Measurements from ENCODE around the gene DDX31.

DDX31 gene

GRCh38 chr9:132662152-132662945, 7.4 kb downstream of the DDX31 start:
- Mint-ChIP-seq H3K4me1 (ENCODE audit: low read depth) (peaks cover 6% of the 10 kb centered on the region), H3K4me3 (no peak overlapping the region), H3K27ac (peak overlapping the region; percentile 10)

GRCh38 chr9:132656299-132656698, 13.5 kb downstream of the DDX31 start:
- peaks cover 67% of the 10 kb centered on the region for H3K36me3 Mint-ChIP-seq (ENCODE audit: low read depth)
- no peaks in the 10 kb centered on the region for H3K27me3 Mint-ChIP-seq
- no peak overlapping the region for H3K4me3 Mint-ChIP-seq
- H3K9me3 Mint-ChIP-seq = no peaks in the 10 kb centered on the region
- no peak overlapping the region for H3K27ac Mint-ChIP-seq
- H3K4me1 Mint-ChIP-seq (ENCODE audit: low read depth) = no peaks in the 10 kb centered on the region

More at GRCh38 chr9:132662152-132662945, 7.4 kb downstream of the DDX31 start:
- Mint-ChIP-seq H3K9me3 (no peaks in the 10 kb centered on the region), H3K36me3 (ENCODE audit: low read depth) (peaks cover 32% of the 10 kb centered on the region), H3K27me3 (no peaks in the 10 kb centered on the region)

GRCh38 chr9:132651259-132651658, 18.5 kb downstream of the DDX31 start:
- Mint-ChIP-seq H3K9me3 (no peaks in the 10 kb centered on the region), H3K4me3 (no peak overlapping the region), H3K27me3 (no peaks in the 10 kb centered on the region), H3K4me1 (ENCODE audit: low read depth) (peaks cover 19% of the 10 kb centered on the region), H3K36me3 (ENCODE audit: low read depth) (peaks cover 71% of the 10 kb centered on the region), H3K27ac (no peak overlapping the region)

GRCh38 chr9:132648685-132649084, 21.1 kb downstream of the DDX31 start:
- Mint-ChIP-seq H3K27ac (no peak overlapping the region), H3K9me3 (no peaks in the 10 kb centered on the region), H3K27me3 (no peaks in the 10 kb centered on the region), H3K36me3 (ENCODE audit: low read depth) (peaks cover 77% of the 10 kb centered on the region), H3K4me3 (no peak overlapping the region), H3K4me1 (ENCODE audit: low read depth) (peaks cover 19% of the 10 kb centered on the region)

GRCh38 chr9:132648283-132648682, 21.5 kb downstream of the DDX31 start:
- no peak overlapping the region for H3K27ac Mint-ChIP-seq
- peaks cover 19% of the 10 kb centered on the region for H3K4me1 Mint-ChIP-seq (ENCODE audit: low read depth)
- H3K27me3 Mint-ChIP-seq = no peaks in the 10 kb centered on the region
- peaks cover 81% of the 10 kb centered on the region for H3K36me3 Mint-ChIP-seq (ENCODE audit: low read depth)
- no peaks in the 10 kb centered on the region for H3K9me3 Mint-ChIP-seq
- H3K4me3 Mint-ChIP-seq = no peak overlapping the region

- H3K27me3 Mint-ChIP-seq = no peaks in the 10 kb centered on the region
- H3K36me3 Mint-ChIP-seq (ENCODE audit: low read depth) = peaks cover 84% of the 10 kb centered on the region
- no peak overlapping the region for H3K4me3 Mint-ChIP-seq
- H3K27ac Mint-ChIP-seq = peak overlapping the region; percentile 70
- H3K4me1 Mint-ChIP-seq (ENCODE audit: low read depth) = peaks cover 19% of the 10 kb centered on the region
- no peaks in the 10 kb centered on the region for H3K9me3 Mint-ChIP-seq
Observed at GRCh38 chr9:132647806-132648205, 22.0 kb downstream of the DDX31 start.

- Mint-ChIP-seq H3K4me1 (ENCODE audit: low read depth) (peaks cover 19% of the 10 kb centered on the region), H3K27ac (peak overlapping the region; percentile 70), H3K4me3 (peak overlapping the region; percentile 26), H3K9me3 (no peaks in the 10 kb centered on the region), H3K36me3 (ENCODE audit: low read depth) (peaks cover 84% of the 10 kb centered on the region), H3K27me3 (no peaks in the 10 kb centered on the region)
Observed at GRCh38 chr9:132647355-132647754, 22.4 kb downstream of the DDX31 start.

GRCh38 chr9:132646726-132647125, 23.1 kb downstream of the DDX31 start:
- no peaks in the 10 kb centered on the region for H3K9me3 Mint-ChIP-seq
- H3K27ac Mint-ChIP-seq = peak overlapping the region; percentile 70
- no peak overlapping the region for H3K4me3 Mint-ChIP-seq
- H3K36me3 Mint-ChIP-seq (ENCODE audit: low read depth) = peaks cover 88% of the 10 kb centered on the region
- no peaks in the 10 kb centered on the region for H3K27me3 Mint-ChIP-seq
- H3K4me1 Mint-ChIP-seq (ENCODE audit: low read depth) = peaks cover 19% of the 10 kb centered on the region

GRCh38 chr9:132645711-132646110, 24.1 kb downstream of the DDX31 start:
- Mint-ChIP-seq H3K9me3 (no peaks in the 10 kb centered on the region), H3K36me3 (ENCODE audit: low read depth) (peaks cover 94% of the 10 kb centered on the region), H3K4me1 (ENCODE audit: low read depth) (peaks cover 19% of the 10 kb centered on the region), H3K27ac (no peak overlapping the region), H3K4me3 (no peak overlapping the region), H3K27me3 (no peaks in the 10 kb centered on the region)

GRCh38 chr9:132645306-132645705, 24.5 kb downstream of the DDX31 start:
- Mint-ChIP-seq H3K9me3 (no peaks in the 10 kb centered on the region), H3K27ac (no peak overlapping the region), H3K4me3 (no peak overlapping the region), H3K27me3 (no peaks in the 10 kb centered on the region), H3K4me1 (ENCODE audit: low read depth) (peaks cover 19% of the 10 kb centered on the region), H3K36me3 (ENCODE audit: low read depth) (peaks cover 94% of the 10 kb centered on the region)

- Mint-ChIP-seq H3K9me3 (no peaks in the 10 kb centered on the region), H3K36me3 (ENCODE audit: low read depth) (peaks cover 94% of the 10 kb centered on the region), H3K4me3 (no peak overlapping the region), H3K27ac (no peak overlapping the region), H3K27me3 (no peaks in the 10 kb centered on the region), H3K4me1 (ENCODE audit: low read depth) (peaks cover 19% of the 10 kb centered on the region)
Observed at GRCh38 chr9:132644251-132644650, 25.5 kb downstream of the DDX31 start.

- Mint-ChIP-seq H3K36me3 (ENCODE audit: low read depth) (peaks cover 87% of the 10 kb centered on the region), H3K27me3 (no peaks in the 10 kb centered on the region), H3K4me3 (no peak overlapping the region), H3K4me1 (ENCODE audit: low read depth) (no peaks in the 10 kb centered on the region), H3K27ac (no peak overlapping the region), H3K9me3 (no peaks in the 10 kb centered on the region)
Observed at GRCh38 chr9:132641216-132641615, 28.6 kb downstream of the DDX31 start.

GRCh38 chr9:132639322-132639721, 30.5 kb downstream of the DDX31 start:
- no peak overlapping the region for H3K4me3 Mint-ChIP-seq
- no peaks in the 10 kb centered on the region for H3K9me3 Mint-ChIP-seq
- no peaks in the 10 kb centered on the region for H3K27me3 Mint-ChIP-seq
- peaks cover 80% of the 10 kb centered on the region for H3K36me3 Mint-ChIP-seq (ENCODE audit: low read depth)
- no peaks in the 10 kb centered on the region for H3K4me1 Mint-ChIP-seq (ENCODE audit: low read depth)
- no peak overlapping the region for H3K27ac Mint-ChIP-seq

GRCh38 chr9:132638240-132638639, 31.5 kb downstream of the DDX31 start:
- Mint-ChIP-seq H3K27me3 (no peaks in the 10 kb centered on the region), H3K36me3 (ENCODE audit: low read depth) (peaks cover 82% of the 10 kb centered on the region), H3K4me3 (no peak overlapping the region), H3K9me3 (no peaks in the 10 kb centered on the region), H3K4me1 (ENCODE audit: low read depth) (no peaks in the 10 kb centered on the region), H3K27ac (no peak overlapping the region)

GRCh38 chr9:132637801-132638200, 32.0 kb downstream of the DDX31 start:
- no peaks in the 10 kb centered on the region for H3K27me3 Mint-ChIP-seq
- H3K9me3 Mint-ChIP-seq = no peaks in the 10 kb centered on the region
- H3K27ac Mint-ChIP-seq = no peak overlapping the region
- peaks cover 81% of the 10 kb centered on the region for H3K36me3 Mint-ChIP-seq (ENCODE audit: low read depth)
- no peak overlapping the region for H3K4me3 Mint-ChIP-seq
- no peaks in the 10 kb centered on the region for H3K4me1 Mint-ChIP-seq (ENCODE audit: low read depth)

GRCh38 chr9:132637351-132637750, 32.4 kb downstream of the DDX31 start:
- H3K27ac Mint-ChIP-seq = no peak overlapping the region
- H3K27me3 Mint-ChIP-seq = no peaks in the 10 kb centered on the region
- no peaks in the 10 kb centered on the region for H3K4me1 Mint-ChIP-seq (ENCODE audit: low read depth)
- no peak overlapping the region for H3K4me3 Mint-ChIP-seq
- H3K9me3 Mint-ChIP-seq = no peaks in the 10 kb centered on the region
- peaks cover 78% of the 10 kb centered on the region for H3K36me3 Mint-ChIP-seq (ENCODE audit: low read depth)

Data from stimulated activated naive CD8-positive, alpha-beta T cell treated with anti-CD3 and anti-CD28 coated beads, Interleukin-15, Interleukin-2, amounts not matched to agents 100 ng/mL and 50 ng/mL, for 24 hours (primary cell).